ENCODE measurements around the gene UCN. TPM values are rescaled to one million over a fixed set of nuclear protein-coding genes. Genes with fewer than 3 reads are reported as not detected.

The UCN gene
- total RNA-seq, 3 donors from 2014 or later (not counting 1 experiment from before 2014, with no cell fraction given) = 1.6 to 3.6 (median 2.4) TPM

GRCh38 chr2:27281442-27281841 is 26.8 kb downstream of the UCN start:
- Histone ChIP-seq H3K36me3 (ENCODE audit: control insufficient read depth, insufficient read depth, low read length) (no peaks in the 10 kb centered on the region), H3K27ac (ENCODE audit: low read length) (no peak overlapping the region), H3K27me3 (ENCODE audit: control insufficient read depth, insufficient read depth, low read length) (no peaks in the 10 kb centered on the region), H3K4me3 (ENCODE audit: low read length) (no peak overlapping the region), H3K9me3 (ENCODE audit: control insufficient read depth, insufficient read depth, low read length) (no peaks in the 10 kb centered on the region), H3K4me1 (ENCODE audit: control insufficient read depth, insufficient read depth, low read length) (no peaks in the 10 kb centered on the region)
- H3K4me3 Mint-ChIP-seq = no peak overlapping the region
- H3K36me3 Mint-ChIP-seq = no peaks in the 10 kb centered on the region
- no peak for ATAC-seq
- H3K27ac Mint-ChIP-seq = no peak overlapping the region
- TF ChIP-seq CTCF (IDR thresholded peaks at IDR 0.05) = no peak
- DNase-seq = no peak
- peaks cover 0 to 8% of the 10 kb centered on the region in 2 donors for H3K4me1 Mint-ChIP-seq
- intact Hi-C loops (cut with micrococcal nuclease) = loop anchor here (5.0 to 10.0 kb wide), 2 partner anchors 109 to 437 kb away; partner anchors contain the start of gene DPYSL5
- 77% methylated on average over 3 of the region's 3 CpGs for WGBS (ENCODE audit: insufficient coverage)
- H3K27me3 Mint-ChIP-seq (ENCODE audit: low read depth in 2 of 2) = peaks cover 23 to 25% of the 10 kb centered on the region in 2 donors
- H3K9me3 Mint-ChIP-seq = no peaks in the 10 kb centered on the region

GRCh38 chr2:27280826-27281225 is 27.4 kb downstream of the UCN start:
- H3K36me3 Mint-ChIP-seq = no peaks in the 10 kb centered on the region
- Histone ChIP-seq H3K4me1 (ENCODE audit: control insufficient read depth, insufficient read depth, low read length) (no peaks in the 10 kb centered on the region), H3K4me3 (ENCODE audit: low read length) (no peak overlapping the region), H3K27ac (ENCODE audit: low read length) (no peak overlapping the region), H3K27me3 (ENCODE audit: control insufficient read depth, insufficient read depth, low read length) (no peaks in the 10 kb centered on the region), H3K9me3 (ENCODE audit: control insufficient read depth, insufficient read depth, low read length) (no peaks in the 10 kb centered on the region), H3K36me3 (ENCODE audit: control insufficient read depth, insufficient read depth, low read length) (no peaks in the 10 kb centered on the region)
- H3K27me3 Mint-ChIP-seq (ENCODE audit: low read depth in 2 of 2) = peaks cover 23 to 25% of the 10 kb centered on the region in 2 donors
- no peak overlapping the region for H3K27ac Mint-ChIP-seq
- no peak for ATAC-seq
- 76% methylated on average over 3 of the region's 3 CpGs for WGBS (ENCODE audit: insufficient coverage)
- intact Hi-C loops (cut with micrococcal nuclease) = loop anchor here (1.0 to 10.0 kb wide), 5 partner anchors 109 to 436 kb away; partner anchors contain the start of gene DPYSL5
- no peak overlapping the region for H3K4me3 Mint-ChIP-seq
- no peaks in the 10 kb centered on the region for H3K9me3 Mint-ChIP-seq
- no peak for DNase-seq
- H3K4me1 Mint-ChIP-seq = peaks cover 0 to 8% of the 10 kb centered on the region in 2 donors
- TF ChIP-seq CTCF (IDR thresholded peaks at IDR 0.05) = no peak

- no peak for DNase-seq
- no peak overlapping the region for H3K4me3 Mint-ChIP-seq
- no peak for TF ChIP-seq CTCF (IDR thresholded peaks at IDR 0.05)
- H3K4me3 ChIP-seq (ENCODE audit: low read length) = no peak overlapping the region
- no peaks in the 10 kb centered on the region for H3K36me3 ChIP-seq (ENCODE audit: control insufficient read depth, insufficient read depth, low read length)
- H3K27ac ChIP-seq (ENCODE audit: low read length) = no peak overlapping the region
- no peaks in the 10 kb centered on the region for H3K9me3 ChIP-seq (ENCODE audit: control insufficient read depth, insufficient read depth, low read length)
- no peaks in the 10 kb centered on the region for H3K4me1 ChIP-seq (ENCODE audit: control insufficient read depth, insufficient read depth, low read length)
- no peaks in the 10 kb centered on the region for H3K36me3 Mint-ChIP-seq
- no peak overlapping the region for H3K27ac Mint-ChIP-seq
- H3K4me1 Mint-ChIP-seq = peaks cover 0 to 8% of the 10 kb centered on the region in 2 donors
- no peaks in the 10 kb centered on the region for H3K9me3 Mint-ChIP-seq
- WGBS (ENCODE audit: insufficient coverage) = 75% methylated on average over 1 of the region's 1 CpG
- peaks cover 27 to 31% of the 10 kb centered on the region in 2 donors for H3K27me3 Mint-ChIP-seq (ENCODE audit: low read depth in 2 of 2)
- intact Hi-C loops (cut with micrococcal nuclease) = no loop called here
- H3K27me3 ChIP-seq (ENCODE audit: control insufficient read depth, insufficient read depth, low read length) = no peaks in the 10 kb centered on the region
- no peak for ATAC-seq
Measured at GRCh38 chr2:27278010-27278409, 30.2 kb downstream of the UCN start.

All from natural killer cell (primary cell).